ENCODE data around the gene CMTR1. TPM values are rescaled to one million over a fixed set of nuclear protein-coding genes. Genes with fewer than 3 reads are reported as not detected.

The CMTR1 gene
- total RNA-seq, 1 donor: 30.7 TPM

DNA sequence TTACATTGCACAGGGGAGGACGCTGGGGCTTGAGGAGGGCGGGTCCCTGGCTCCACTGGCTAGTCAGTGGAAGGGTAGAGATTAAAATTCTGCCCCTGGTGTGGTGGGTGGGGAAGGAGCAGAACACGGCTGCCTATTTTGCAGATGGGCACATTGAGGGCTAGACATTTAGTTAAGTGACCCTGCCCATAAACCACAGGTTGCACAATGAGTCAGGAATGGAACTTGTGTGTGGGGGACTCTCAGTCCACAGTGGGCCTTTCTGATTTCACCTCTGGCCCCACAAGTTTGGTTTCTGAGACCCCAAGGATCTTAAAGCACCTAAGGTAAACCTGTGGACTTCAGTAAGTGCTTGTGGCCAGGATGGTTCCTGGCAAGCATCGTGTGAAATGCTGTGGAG, 88.7 kb downstream of the CMTR1 start:
- TF ChIP-seq, protein P1, sequence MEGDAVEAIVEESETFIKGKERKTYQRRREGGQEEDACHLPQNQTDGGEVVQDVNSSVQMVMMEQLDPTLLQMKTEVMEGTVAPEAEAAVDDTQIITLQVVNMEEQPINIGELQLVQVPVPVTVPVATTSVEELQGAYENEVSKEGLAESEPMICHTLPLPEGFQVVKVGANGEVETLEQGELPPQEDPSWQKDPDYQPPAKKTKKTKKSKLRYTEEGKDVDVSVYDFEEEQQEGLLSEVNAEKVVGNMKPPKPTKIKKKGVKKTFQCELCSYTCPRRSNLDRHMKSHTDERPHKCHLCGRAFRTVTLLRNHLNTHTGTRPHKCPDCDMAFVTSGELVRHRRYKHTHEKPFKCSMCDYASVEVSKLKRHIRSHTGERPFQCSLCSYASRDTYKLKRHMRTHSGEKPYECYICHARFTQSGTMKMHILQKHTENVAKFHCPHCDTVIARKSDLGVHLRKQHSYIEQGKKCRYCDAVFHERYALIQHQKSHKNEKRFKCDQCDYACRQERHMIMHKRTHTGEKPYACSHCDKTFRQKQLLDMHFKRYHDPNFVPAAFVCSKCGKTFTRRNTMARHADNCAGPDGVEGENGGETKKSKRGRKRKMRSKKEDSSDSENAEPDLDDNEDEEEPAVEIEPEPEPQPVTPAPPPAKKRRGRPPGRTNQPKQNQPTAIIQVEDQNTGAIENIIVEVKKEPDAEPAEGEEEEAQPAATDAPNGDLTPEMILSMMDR (IDR thresholded peaks at IDR 0.05; ENCODE audit: insufficient read depth, low read length): no peak
- DNase-seq (ENCODE audit: low read depth): no peak
- H3K4me3 ChIP-seq (ENCODE audit: low read depth, low read length): no peak overlapping the region

DNA sequence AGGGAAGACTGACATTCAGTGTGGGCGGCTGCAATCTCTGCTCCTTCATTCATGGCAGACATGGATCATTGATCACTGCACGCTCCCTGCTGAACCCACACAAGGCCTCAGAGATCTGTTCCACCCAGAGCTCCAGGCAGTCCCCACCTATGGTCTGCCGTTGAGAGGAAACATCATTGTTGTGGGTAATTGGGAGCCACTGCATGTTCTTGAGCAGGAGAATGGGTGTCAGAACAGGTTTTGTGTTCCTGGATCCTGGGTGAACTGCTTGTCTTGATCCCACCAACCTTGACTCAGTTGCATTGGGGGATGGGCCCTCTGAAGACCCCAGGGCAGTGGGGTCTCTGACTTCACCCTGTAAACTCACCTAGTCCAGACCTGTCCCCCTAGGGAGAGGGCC, 89.8 kb downstream of the CMTR1 start:
- DNase-seq (ENCODE audit: low read depth): no peak
- no peak overlapping the region for H3K4me3 ChIP-seq (ENCODE audit: low read depth, low read length)

DNA sequence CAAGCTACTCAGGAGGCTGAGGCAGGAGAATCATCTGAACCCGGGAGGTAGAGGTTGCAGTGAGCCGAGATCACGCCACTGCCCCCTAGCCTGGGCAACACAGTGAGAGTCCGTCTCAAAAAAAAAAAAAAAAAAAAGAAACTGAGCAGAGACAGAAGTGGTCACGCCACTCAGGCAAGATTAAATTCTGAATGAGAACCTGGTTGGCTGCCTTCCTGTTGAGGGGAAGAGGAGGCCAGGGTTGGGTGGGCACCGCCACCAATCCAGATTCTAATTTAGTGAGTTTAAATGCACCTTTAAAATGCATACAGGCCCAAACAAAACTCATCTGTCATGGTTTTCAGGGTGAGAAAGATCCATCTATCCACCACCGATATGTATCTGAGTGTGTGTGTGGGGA, 90.4 kb downstream of the CMTR1 start:
- TF ChIP-seq, protein P1 (IDR thresholded peaks at IDR 0.05; ENCODE audit: insufficient read depth, low read length): no peak
- DNase-seq (ENCODE audit: low read depth): no peak
- no peak overlapping the region for H3K4me3 ChIP-seq (ENCODE audit: low read depth, low read length)

More for the DNA sequence above, 89.8 kb downstream of the CMTR1 start:
- TF ChIP-seq, protein P1 (IDR thresholded peaks at IDR 0.05; ENCODE audit: insufficient read depth, low read length): no peak

DNA sequence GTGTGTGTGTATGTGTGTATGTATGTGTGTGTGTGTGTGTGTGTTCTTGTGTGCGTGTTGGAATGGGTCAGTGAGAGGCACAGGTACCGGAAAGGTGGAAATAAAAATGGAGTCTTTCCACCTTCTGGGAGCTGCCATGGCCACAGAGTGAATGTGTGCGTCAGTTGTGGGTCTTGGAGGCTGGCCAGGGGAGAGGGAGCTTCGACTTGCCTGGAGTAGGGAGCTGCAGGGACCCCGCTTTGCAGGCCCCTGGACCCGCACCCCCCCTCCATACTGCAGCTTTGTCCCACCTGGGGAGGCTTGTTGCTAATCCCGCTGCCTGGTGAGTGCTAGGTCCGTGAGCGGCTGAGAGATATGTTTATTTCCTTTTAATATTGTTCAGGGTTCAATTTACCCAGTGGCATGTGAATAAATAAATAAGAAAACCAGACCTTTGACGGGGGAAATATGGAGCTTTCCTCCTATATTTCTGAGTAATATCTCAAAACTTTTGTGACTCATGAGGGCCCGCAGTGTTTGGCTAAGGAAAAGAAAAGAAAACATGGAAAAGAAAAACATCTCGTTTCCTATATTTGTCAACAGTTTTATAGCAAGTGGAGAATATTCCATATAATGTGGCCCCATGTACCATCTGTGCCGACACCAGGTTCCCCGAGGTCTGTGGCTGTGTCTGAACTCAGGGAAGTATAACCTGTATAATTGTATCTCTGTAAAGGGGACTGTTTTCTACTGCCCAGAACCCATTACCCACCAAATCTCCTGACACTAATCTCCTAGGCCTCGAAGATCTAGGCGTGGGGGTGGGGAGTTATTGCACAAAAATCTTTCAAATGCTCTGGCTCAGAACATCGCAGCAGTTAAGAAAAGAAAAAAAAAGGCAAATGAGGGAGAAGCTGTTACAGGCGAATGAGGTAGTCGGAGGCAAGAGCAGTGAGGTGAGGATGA, 91.3 kb downstream of the CMTR1 start:
- TF ChIP-seq, protein P1 (IDR thresholded peaks at IDR 0.05; ENCODE audit: insufficient read depth, low read length): no peak
- H3K4me3 ChIP-seq (ENCODE audit: low read depth, low read length): no peak overlapping the region
- DNase-seq (ENCODE audit: low read depth): no peak

DNA sequence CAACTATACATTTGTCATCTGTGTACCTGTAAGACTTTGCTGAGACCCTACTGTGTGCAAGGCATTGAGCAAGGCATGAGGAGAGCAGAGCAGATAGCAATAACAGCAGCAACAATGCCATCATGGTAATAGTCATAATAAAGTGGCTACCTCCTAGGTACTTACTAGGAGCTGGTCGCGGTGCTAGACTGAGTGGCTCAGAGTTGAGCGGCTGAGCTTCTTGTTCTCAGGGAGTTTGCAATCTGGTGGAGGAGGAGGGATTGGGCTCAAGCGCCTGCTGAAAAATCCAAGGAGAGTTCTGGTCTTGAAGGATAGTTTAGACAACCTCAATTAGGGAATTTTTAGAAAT, 91.9 kb downstream of the CMTR1 start:
- H3K4me3 ChIP-seq (ENCODE audit: low read depth, low read length): no peak overlapping the region
- TF ChIP-seq, protein P1 (IDR thresholded peaks at IDR 0.05; ENCODE audit: insufficient read depth, low read length): no peak
- DNase-seq (ENCODE audit: low read depth): no peak

DNA sequence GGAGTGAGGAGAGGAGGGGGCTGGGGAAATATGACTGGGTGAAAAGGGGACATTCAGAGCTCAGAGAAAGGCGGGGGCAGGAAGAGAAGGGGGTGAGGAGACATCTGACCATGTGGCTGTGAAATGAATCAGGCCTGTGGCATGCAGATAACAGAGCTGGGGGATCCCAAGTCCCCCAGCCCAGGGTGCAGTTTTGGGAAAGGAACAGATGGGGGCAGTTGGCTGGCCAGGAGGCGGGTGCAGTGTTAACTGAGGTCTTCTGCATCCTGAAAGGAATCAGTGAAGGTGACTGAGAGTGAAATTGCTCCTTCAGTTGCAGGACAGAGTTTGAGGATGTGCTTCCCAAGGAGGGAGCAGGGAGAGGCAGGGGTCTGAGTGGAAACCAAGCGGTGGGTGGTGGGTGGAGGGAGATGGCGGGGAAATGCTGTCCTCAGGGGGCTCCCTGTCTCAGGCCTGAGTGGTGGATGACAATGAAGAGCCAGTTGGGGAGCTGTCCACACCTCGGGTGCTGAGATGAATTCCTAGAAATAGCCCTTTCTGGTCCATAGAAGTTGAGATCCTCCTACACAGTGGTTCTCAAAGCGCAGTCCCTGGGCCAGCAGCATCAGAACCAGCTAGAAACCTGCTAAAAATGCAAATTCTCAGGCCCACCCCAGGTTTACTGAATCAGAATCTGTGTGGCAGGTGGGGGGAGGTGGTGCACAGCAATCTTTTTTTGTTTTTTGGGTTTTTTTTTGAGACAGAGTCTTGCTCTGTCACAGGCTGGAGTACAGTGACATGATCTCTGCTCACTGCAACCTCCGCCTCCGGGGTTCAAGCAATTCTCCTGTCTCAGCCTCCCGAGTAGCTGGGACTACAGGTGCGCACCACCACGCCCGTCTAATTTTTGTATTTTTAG, 92.7 kb downstream of the CMTR1 start:
- TF ChIP-seq, protein P1 (IDR thresholded peaks at IDR 0.05; ENCODE audit: insufficient read depth, low read length): no peak

More for the DNA sequence above, 92.7 kb downstream of the CMTR1 start:
- no peak overlapping the region for H3K4me3 ChIP-seq (ENCODE audit: low read depth, low read length)
- DNase-seq (ENCODE audit: low read depth): peak; percentile 32
